Fibroblast of lung (primary cell): ENCODE results near the gene VAMP3. TPM values are rescaled to one million over a fixed set of nuclear protein-coding genes. Genes with fewer than 3 reads are reported as not detected.
A peak's percentile ranks its signal among the peaks of the same experiment; 100 is the strongest.

Experiments
- DNase-seq, 2 donors: peaks; one replicate each; pipeline versions ENCODE4 v3.0.0 to v3.0.0-alpha.2; 2010; ENCODE audit warnings: low read depth in 2 of 2
- H2AFZ ChIP-seq: 2 replicates; pipeline ENCODE4 v1.5.1; 2012; ENCODE audit warnings: low read length, control low read depth, inconsistent platforms
- H3K27ac ChIP-seq: 2 replicates; pipeline ENCODE4 v1.5.1; 2011; ENCODE audit warnings: low read length, control low read depth; ENCODE audit not compliant: insufficient read depth
- H3K27me3 ChIP-seq: 2 replicates; pipeline ENCODE4 v1.5.1; 2011; ENCODE audit warnings: mild to moderate bottlenecking, low read length; ENCODE audit not compliant: control insufficient read depth, insufficient read depth
- H3K36me3 ChIP-seq: 2 replicates; pipeline ENCODE4 v1.5.1; 2011; ENCODE audit warnings: low read length; ENCODE audit not compliant: control insufficient read depth, insufficient read depth
- H3K4me1 ChIP-seq: 2 replicates; pipeline ENCODE4 v1.5.1; 2011; ENCODE audit warnings: low read length; ENCODE audit not compliant: control insufficient read depth, insufficient read depth; ENCODE audit errors: extremely low read depth
- H3K4me2 ChIP-seq: 2 replicates; pipeline ENCODE4 v1.5.1; 2011; ENCODE audit warnings: low read length, control low read depth; ENCODE audit not compliant: insufficient read depth; ENCODE audit errors: extremely low read depth
- H3K4me3 ChIP-seq, 4 experiments: fragments of 200-600 bp in 1 of 4; sonication (generic) in 1 of 4; replicated peaks in 1 of 4; 2 replicates each; pipeline ENCODE4 v1.5.1; 2011 to 2016; ENCODE audit warnings: low read length in 4 of 4, low read depth in 3 of 4, mild to moderate bottlenecking in 3 of 4, control low read depth in 2 of 4, inconsistent platforms in 1 of 4, mixed read lengths in 1 of 4; ENCODE audit not compliant: insufficient read depth in 1 of 4; ENCODE audit errors: control extremely low read depth in 1 of 4
- H3K79me2 ChIP-seq: 2 replicates; pipeline ENCODE4 v1.5.1; 2012; ENCODE audit warnings: mild to moderate bottlenecking, low read length, inconsistent platforms; ENCODE audit not compliant: control insufficient read depth, insufficient read depth
- H3K9ac ChIP-seq: 2 replicates; pipeline ENCODE4 v1.5.1; 2011; ENCODE audit warnings: mild to moderate bottlenecking, low read length, control low read depth; ENCODE audit not compliant: insufficient read depth
- H3K9me3 ChIP-seq: 2 replicates; pipeline ENCODE4 v1.5.1; 2012; ENCODE audit warnings: low read depth, low read length; ENCODE audit not compliant: control insufficient read depth, insufficient read depth
- H4K20me1 ChIP-seq: 2 replicates; pipeline ENCODE4 v1.5.1; 2011; ENCODE audit warnings: low read length; ENCODE audit not compliant: control insufficient read depth, insufficient read depth; ENCODE audit errors: extremely low read depth
- EZH2 ChIP-seq: IDR thresholded peaks from 2 replicates; pipeline ENCODE4 v1.5.1; 2012; ENCODE audit warnings: low read length, control low read depth, mild to moderate bottlenecking; ENCODE audit errors: missing control alignments
- polyA plus RNA-seq, 2 donors: library from polyadenylated mRNA; depleted of rRNA in 1 of 2; stranded (reverse) in 1 of 2; unstranded in 1 of 2; fragments of >200 nt; gene quantifications; 2 replicates each; pipeline ENCODE4 v1.2.1, GENCODE V29; 2011 to 2012; ENCODE audit warnings: missing spikeins in 1 of 2
- total RNA-seq: library from RNA; depleted of rRNA; stranded (reverse); fragments of >200 nt; gene quantifications from 2 replicates; pipeline ENCODE4 v1.2.1, GENCODE V29; 2014
- TF ChIP-seq, protein P1 (sequence below), 2 donors: IDR thresholded peaks in 1 of 2; conservative IDR thresholded peaks in 1 of 2; 1 replicate in 1 of 2; 2 replicates in 1 of 2; pipeline ENCODE4 v1.5.1; 2011 to 2012; ENCODE audit warnings: low read length in 2 of 2, control low read depth in 1 of 2, inconsistent platforms in 1 of 2, low read depth in 1 of 2, mild to moderate bottlenecking in 1 of 2

The VAMP3 gene
- total and polyA plus RNA-seq, 2 donors (not counting 1 experiment from before 2014, with no cell fraction given) = 106 to 257 TPM

DNA sequence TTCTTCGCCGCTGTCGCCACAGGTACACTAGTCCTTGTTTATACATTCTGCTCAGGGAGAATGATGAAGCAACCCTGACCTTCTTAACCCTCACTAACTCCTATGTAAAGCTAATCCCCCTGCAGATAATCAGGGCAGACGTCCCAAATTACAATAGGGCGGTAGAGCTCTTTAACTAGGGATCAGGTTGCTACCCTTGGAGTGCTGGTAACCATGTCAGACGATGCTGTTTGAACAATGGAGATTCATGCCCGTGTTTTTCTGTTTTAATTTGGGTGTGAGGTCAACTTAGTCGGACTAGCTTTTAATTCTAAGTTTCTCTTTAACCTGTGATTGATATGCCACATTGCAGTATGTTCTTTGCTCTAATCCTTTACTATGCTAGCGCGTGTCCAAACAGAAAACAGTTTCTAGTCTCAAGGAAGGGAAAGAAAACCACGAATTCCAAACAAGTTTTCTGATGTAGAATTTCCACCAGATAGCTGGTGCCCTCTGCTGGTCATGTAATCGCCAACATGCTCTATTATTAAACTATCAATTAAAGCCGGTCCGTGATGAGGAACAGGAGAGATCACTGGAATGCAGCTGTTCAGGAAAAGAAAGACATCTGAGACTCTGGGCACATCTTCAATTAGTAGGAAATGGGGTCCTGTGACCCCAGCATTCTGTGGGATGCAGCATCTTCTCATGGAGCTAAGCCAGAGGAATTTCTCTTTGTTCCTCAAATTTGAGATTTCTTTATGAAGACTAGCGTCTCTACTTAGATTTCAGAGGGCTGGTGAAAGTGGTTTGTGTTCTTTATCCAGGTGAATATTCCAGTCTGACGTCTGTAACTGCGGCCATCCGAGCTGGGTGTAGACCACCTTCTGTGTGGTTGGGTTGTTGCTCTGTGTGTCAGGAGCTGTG, 18.3 kb upstream of the VAMP3 start:
- DNase-seq = peak; percentile 60 to 77
- Histone ChIP-seq H3K4me1 (no peaks in the 10 kb centered on the region), H4K20me1 (no peaks in the 10 kb centered on the region), H3K27me3 (peaks cover 3% of the 10 kb centered on the region), H3K9me3 (no peaks in the 10 kb centered on the region), H3K79me2 (no peaks in the 10 kb centered on the region), H2AFZ (peak overlapping the region; percentile 95), H3K4me2 (peak overlapping the region; percentile 90), H3K36me3 (no peaks in the 10 kb centered on the region), H3K4me3 (peak overlapping the region; percentile 49 to 69 (median 59)), H3K27ac (no peak overlapping the region), H3K9ac (peak overlapping the region; percentile 37)
- no peak for TF ChIP-seq EZH2
- TF ChIP-seq, protein P1, sequence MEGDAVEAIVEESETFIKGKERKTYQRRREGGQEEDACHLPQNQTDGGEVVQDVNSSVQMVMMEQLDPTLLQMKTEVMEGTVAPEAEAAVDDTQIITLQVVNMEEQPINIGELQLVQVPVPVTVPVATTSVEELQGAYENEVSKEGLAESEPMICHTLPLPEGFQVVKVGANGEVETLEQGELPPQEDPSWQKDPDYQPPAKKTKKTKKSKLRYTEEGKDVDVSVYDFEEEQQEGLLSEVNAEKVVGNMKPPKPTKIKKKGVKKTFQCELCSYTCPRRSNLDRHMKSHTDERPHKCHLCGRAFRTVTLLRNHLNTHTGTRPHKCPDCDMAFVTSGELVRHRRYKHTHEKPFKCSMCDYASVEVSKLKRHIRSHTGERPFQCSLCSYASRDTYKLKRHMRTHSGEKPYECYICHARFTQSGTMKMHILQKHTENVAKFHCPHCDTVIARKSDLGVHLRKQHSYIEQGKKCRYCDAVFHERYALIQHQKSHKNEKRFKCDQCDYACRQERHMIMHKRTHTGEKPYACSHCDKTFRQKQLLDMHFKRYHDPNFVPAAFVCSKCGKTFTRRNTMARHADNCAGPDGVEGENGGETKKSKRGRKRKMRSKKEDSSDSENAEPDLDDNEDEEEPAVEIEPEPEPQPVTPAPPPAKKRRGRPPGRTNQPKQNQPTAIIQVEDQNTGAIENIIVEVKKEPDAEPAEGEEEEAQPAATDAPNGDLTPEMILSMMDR (conservative IDR thresholded peaks at IDR 0.05 in 1 of 2, IDR thresholded peaks at IDR 0.05 in 1 of 2; ENCODE audit: low read depth in 1 of 2, low read length in 2 of 2) = peak; percentile 76 to 81

DNA sequence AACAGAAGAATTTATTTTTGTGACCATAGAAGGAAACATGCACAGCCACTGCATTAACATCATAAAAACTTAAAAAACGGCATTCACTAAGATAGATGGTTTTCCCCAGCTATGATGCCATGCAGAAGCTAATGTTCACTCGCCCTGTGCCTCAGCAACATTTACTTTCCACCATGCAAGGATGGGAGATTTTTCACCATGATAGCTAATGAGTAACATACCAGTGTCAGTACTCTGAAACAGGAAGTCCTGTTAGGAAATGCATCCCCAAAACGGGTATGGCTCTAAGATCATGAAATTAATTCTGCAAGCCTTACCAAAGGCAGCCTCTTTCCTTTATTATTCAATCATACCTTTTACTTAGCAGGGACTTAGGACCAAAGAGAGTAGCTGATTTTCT, 17.5 kb upstream of the VAMP3 start:
- TF ChIP-seq, protein P1 (conservative IDR thresholded peaks at IDR 0.05 in 1 of 2, IDR thresholded peaks at IDR 0.05 in 1 of 2; ENCODE audit: low read depth in 1 of 2, low read length in 2 of 2) = no peak
- no peak for TF ChIP-seq EZH2
- Histone ChIP-seq H3K4me1 (no peaks in the 10 kb centered on the region), H3K36me3 (no peaks in the 10 kb centered on the region), H3K79me2 (no peaks in the 10 kb centered on the region), H2AFZ (no peak overlapping the region), H3K27ac (no peak overlapping the region), H4K20me1 (no peaks in the 10 kb centered on the region), H3K27me3 (peaks cover 3% of the 10 kb centered on the region), H3K4me3 (no peak overlapping the region), H3K9me3 (no peaks in the 10 kb centered on the region), H3K4me2 (no peak overlapping the region), H3K9ac (no peak overlapping the region)
- no peak for DNase-seq

DNA sequence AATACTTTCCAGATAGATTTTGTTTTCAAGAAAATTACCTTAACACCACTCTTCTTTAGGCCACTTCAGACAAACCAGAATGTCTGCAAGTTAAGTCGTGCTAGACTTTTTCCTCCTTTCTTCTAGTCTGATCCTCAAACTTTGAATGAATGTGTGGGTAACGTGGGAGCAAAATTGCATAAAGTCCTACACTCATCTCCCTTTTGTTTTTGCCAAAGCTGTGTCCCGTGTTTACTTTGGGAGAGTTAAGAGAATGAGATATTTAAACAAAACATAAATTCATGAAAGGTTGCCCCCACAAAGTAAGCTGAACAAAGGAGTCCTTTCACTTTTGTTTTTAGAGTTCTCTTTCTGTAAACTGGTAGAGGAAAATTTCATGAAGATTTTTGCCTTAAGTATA, 16.9 kb upstream of the VAMP3 start:
- Histone ChIP-seq H3K4me3 (no peak overlapping the region), H3K79me2 (no peaks in the 10 kb centered on the region), H3K27ac (no peak overlapping the region), H3K36me3 (no peaks in the 10 kb centered on the region), H3K4me1 (no peaks in the 10 kb centered on the region), H2AFZ (no peak overlapping the region), H4K20me1 (no peaks in the 10 kb centered on the region), H3K9me3 (no peaks in the 10 kb centered on the region), H3K27me3 (peaks cover 3% of the 10 kb centered on the region), H3K9ac (no peak overlapping the region), H3K4me2 (no peak overlapping the region)
- TF ChIP-seq EZH2 = no peak
- TF ChIP-seq, protein P1 (conservative IDR thresholded peaks at IDR 0.05 in 1 of 2, IDR thresholded peaks at IDR 0.05 in 1 of 2; ENCODE audit: low read depth in 1 of 2, low read length in 2 of 2) = no peak
- DNase-seq = no peak
